Ascending aorta (tissue), 2 donors: ENCODE measurements around the gene MTSS2. TPM values are rescaled to one million over a fixed set of nuclear protein-coding genes. Genes with fewer than 3 reads are reported as not detected.
A peak's percentile ranks its signal among the peaks of the same experiment; 100 is the strongest.

Source experiments
- DNase-seq, 2 donors: peaks; one replicate each; pipeline ENCODE4 v3.0.0-alpha.2; 2019; ENCODE audit warnings: low spot score in 2 of 2
- H3K27ac ChIP-seq, 2 donors: fragments of 200-600 bp; sonication (generic); one replicate each; pipeline ENCODE4 v1.5.1; 2016 to 2017; ENCODE audit warnings: mild to moderate bottlenecking in 1 of 2
- H3K27me3 ChIP-seq: fragments of 200-600 bp; sonication (generic); one replicate; pipeline ENCODE4 v1.5.1; 2017
- H3K36me3 ChIP-seq, 2 donors: fragments of 200-600 bp; sonication (generic); one replicate each; pipeline ENCODE4 v1.5.1; 2016
- H3K4me1 ChIP-seq, 2 donors: fragments of 200-600 bp; sonication (generic); one replicate each; pipeline ENCODE4 v1.5.1; 2016 to 2017; ENCODE audit warnings: mild to moderate bottlenecking in 1 of 2
- H3K4me3 ChIP-seq, 2 donors: fragments of 200-600 bp; sonication (generic); one replicate each; pipeline ENCODE4 v1.5.1; 2016 to 2017; ENCODE audit warnings: mild to moderate bottlenecking in 1 of 2
- H3K9me3 ChIP-seq, 2 donors: fragments of 200-600 bp; sonication (generic); one replicate each; pipeline ENCODE4 v1.5.1; 2016
- intact Hi-C: fragments of 100-400 bp; cut with DNase I; formaldehyde crosslinking; loops from one replicate; pipeline ENCODE4 v1.15.1; 2023
- total RNA-seq: library from RNA; depleted of rRNA; stranded (reverse); fragments of >200 nt; gene quantifications from one replicate; pipeline ENCODE4 v1.1.0, GENCODE V29; 2016
- TF ChIP-seq, protein P1 (sequence below), 3 experiments: fragments of 200-600 bp in 2 of 3; fragments of 450-650 bp in 1 of 3; sonication (generic) in 2 of 3; IDR thresholded peaks; one replicate each; pipeline ENCODE4 v1.5.1; 2016 to 2019; ENCODE audit warnings: antibody characterized with exemption in 3 of 3, mild to moderate bottlenecking in 1 of 3, moderate library complexity in 1 of 3

Gene MTSS2
- total RNA-seq, 1 donor from 2014 or later: 98.6 TPM

DNA sequence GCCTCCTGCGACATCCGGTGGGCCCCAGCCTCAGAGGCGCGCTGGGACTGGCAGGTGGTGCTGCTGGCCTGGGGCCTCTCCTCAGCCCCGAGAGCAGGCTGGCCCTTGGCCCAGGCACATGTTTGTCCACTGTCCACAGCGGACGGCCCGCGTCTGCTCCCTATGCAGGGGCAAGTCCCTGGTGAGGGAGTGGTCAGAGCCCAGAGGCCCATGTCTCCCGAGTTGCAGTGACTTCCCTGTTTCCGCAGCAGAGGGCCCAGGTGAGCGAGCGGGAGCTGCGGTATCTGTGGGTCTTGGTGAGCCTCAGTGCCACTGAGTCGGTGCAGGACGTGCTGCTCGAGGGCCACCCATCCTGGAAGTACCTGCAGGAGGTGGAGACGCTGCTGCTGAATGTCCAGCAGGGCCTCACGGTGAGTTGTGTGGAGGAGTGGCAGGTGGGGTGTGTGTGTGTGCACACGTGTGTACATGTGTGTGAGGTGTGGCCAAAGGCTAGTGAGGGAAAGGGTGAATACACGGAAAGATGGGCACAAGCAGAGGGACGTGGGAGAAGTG lies 29.1 kb downstream of the MTSS2 start:
- H3K36me3 ChIP-seq: peaks cover 3 to 4% of the 10 kb centered on the region in 2 donors

DNA sequence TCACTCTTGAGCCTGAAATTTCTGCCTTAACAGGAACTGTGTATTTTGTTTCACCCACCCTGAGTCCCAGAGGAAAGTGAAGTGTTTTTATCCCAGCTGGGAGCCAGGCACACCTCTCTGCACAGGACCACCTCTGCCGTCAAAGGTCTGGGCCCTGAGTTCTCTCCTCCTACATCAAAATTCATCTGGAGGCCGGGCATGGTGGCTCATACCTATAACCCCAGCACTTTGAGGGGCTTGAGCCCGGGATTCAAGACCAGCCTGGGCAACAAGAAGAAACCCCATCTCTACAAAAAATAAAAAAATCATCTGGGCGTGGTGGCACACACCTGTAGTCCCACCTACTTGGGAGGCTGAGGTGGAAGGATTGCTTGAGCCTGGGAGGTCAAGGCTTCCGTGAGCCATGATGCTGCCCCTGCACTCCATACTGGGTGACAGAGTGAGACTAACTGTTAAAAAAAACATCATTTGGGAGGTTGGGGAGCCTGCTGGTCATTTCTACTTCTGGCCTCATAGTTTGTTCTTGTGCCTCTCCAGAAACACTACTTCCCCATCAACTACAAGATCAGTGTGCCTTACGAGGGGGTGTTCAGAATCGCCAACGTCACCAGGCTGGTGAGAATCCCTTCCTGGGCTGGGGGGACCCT lies 29.7 kb downstream of the MTSS2 start:
- Histone ChIP-seq H3K9me3 (no peaks in the 10 kb centered on the region), H3K36me3 (peaks cover 3 to 4% of the 10 kb centered on the region in 2 donors), H3K4me3 (no peak overlapping the region), H3K27me3 (no peaks in the 10 kb centered on the region), H3K27ac (no peak overlapping the region), H3K4me1 (peaks cover 0 to 4% of the 10 kb centered on the region in 2 donors)
- intact Hi-C loops: loop anchor here (10.0 kb wide), 1 partner anchor 271 kb away; no protein-coding TSS in a partner anchor
- TF ChIP-seq, protein P1, sequence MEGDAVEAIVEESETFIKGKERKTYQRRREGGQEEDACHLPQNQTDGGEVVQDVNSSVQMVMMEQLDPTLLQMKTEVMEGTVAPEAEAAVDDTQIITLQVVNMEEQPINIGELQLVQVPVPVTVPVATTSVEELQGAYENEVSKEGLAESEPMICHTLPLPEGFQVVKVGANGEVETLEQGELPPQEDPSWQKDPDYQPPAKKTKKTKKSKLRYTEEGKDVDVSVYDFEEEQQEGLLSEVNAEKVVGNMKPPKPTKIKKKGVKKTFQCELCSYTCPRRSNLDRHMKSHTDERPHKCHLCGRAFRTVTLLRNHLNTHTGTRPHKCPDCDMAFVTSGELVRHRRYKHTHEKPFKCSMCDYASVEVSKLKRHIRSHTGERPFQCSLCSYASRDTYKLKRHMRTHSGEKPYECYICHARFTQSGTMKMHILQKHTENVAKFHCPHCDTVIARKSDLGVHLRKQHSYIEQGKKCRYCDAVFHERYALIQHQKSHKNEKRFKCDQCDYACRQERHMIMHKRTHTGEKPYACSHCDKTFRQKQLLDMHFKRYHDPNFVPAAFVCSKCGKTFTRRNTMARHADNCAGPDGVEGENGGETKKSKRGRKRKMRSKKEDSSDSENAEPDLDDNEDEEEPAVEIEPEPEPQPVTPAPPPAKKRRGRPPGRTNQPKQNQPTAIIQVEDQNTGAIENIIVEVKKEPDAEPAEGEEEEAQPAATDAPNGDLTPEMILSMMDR (IDR thresholded peaks at IDR 0.05): no peak
- DNase-seq: peak in 1 of 2 donors; percentile 51

More for the DNA sequence above, 29.1 kb downstream of the MTSS2 start:
- Histone ChIP-seq H3K27me3 (no peaks in the 10 kb centered on the region), H3K4me3 (no peak overlapping the region), H3K27ac (no peak overlapping the region), H3K9me3 (no peaks in the 10 kb centered on the region), H3K4me1 (peaks cover 0 to 4% of the 10 kb centered on the region in 2 donors)
- TF ChIP-seq, protein P1 (IDR thresholded peaks at IDR 0.05): no peak
- intact Hi-C loops: loop anchor here (10.0 kb wide), 1 partner anchor 272 kb away; no protein-coding TSS in a partner anchor
- no peak for DNase-seq

DNA sequence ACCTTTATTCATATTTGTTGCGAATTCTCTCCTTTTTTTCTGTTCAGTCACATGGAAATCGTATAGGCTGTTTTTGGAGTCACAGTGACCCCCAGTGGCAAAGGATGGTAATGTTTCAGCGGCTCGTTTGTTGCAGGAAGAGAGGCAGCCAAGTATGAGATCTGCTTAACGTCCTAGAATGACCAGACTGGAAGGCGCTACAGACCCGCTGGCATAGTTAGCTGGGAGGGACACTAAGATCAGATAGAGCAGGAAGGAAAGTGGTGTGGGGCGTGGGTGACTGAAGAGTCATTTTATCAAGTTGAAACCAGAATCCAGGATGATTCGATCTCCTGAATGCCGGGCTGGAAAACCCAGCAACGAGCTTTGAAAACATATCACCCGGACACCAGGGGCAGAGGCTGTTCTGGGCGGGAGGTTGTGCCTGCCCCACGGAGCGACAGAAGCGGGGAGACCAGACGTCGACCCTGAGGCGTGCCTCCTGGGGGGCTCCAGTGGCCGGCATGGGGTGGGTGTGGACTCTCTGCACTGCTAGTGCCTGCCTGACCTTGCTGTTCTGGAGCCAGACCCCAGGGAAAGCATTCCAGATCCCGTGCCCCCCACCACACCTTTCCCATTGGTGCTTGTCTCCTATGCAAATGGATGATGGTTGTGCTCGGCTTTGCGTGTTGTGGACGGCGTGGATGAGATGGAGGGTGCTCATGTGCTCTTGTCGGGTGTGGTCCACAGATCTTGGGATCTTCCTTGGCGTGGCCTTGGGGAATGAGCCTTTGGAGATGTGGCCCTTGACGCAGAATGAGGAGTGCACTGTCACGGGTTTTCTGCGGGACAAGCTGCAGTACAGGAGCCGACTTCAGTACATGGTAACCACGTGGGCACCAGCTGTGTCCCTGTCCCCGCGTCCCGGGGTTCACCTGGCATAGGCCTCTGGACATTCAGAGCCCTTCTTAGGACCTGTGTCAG lies 31.8 kb downstream of the MTSS2 start:
- intact Hi-C loops: loop anchor here (1.0 to 10.0 kb wide), 2 partner anchors 125 to 269 kb away; no protein-coding TSS in a partner anchor
- Histone ChIP-seq H3K27ac (peak overlapping the region; percentile 12 to 41), H3K4me3 (peak overlapping the region in 1 of 2 donors; percentile 40), H3K27me3 (no peaks in the 10 kb centered on the region), H3K36me3 (peaks cover 3 to 4% of the 10 kb centered on the region in 2 donors), H3K4me1 (peaks cover 0 to 4% of the 10 kb centered on the region in 2 donors), H3K9me3 (no peaks in the 10 kb centered on the region)
- peak in 1 of 2 donors; percentile 93 for DNase-seq
- TF ChIP-seq, protein P1 (IDR thresholded peaks at IDR 0.05): peak; percentile 80 to 94 (median 92)

DNA sequence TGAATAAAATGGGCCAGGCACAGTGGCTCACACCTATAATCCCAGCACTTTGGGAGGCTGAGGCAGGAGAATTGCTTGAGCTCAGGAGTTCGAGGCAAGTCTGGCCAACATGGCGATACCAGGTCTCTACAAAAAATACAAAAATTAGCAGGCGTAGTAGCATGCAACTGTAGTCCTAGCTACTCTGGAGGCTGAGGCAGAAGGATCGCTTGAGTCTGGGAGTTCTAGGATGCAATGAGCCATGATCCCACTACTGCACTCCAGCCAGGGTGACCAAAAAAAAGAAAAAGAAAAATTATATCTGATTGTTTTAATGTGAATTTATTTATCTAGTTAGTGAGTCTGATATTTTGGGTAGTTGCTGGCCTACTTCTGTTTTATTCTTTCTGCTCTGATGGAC lies 32.4 kb downstream of the MTSS2 start:
- Histone ChIP-seq H3K4me3 (no peak overlapping the region), H3K9me3 (no peaks in the 10 kb centered on the region), H3K27me3 (no peaks in the 10 kb centered on the region), H3K4me1 (peaks cover 0 to 7% of the 10 kb centered on the region in 2 donors), H3K36me3 (peaks cover 3 to 4% of the 10 kb centered on the region in 2 donors), H3K27ac (peak overlapping the region in 1 of 2 donors; percentile 29)
- intact Hi-C loops: loop anchor here (1.0 to 10.0 kb wide), 2 partner anchors 124 to 269 kb away; no protein-coding TSS in a partner anchor
- TF ChIP-seq, protein P1 (IDR thresholded peaks at IDR 0.05): no peak
- DNase-seq: peak in 1 of 2 donors; percentile 55

DNA sequence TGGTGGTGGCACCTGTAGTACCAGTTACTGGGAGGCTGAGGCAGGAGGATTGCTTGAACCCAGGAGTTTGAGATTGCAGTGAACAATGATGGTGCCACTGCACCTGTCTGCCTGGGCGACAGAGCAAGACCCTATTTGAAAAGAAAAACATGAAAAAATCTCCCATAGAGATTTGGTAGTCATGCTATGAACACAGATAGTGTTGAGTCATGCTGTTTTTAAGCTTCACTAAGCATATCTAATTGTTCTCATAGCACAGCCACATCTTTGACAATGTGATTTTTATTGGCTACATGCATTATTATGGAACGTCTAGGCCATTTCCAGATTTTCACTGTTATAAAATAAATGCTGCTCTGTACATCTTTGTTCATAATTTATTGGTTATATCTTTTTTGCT lies 33.5 kb downstream of the MTSS2 start:
- TF ChIP-seq, protein P1 (IDR thresholded peaks at IDR 0.05): no peak
- DNase-seq: peak in 1 of 2 donors; percentile 38
- Histone ChIP-seq H3K27me3 (no peaks in the 10 kb centered on the region), H3K4me3 (no peak overlapping the region), H3K27ac (no peak overlapping the region), H3K9me3 (no peaks in the 10 kb centered on the region), H3K36me3 (peaks cover 3 to 4% of the 10 kb centered on the region in 2 donors), H3K4me1 (peaks cover 1 to 13% of the 10 kb centered on the region in 2 donors)
- intact Hi-C loops: loop anchor here (10.0 kb wide), 1 partner anchor 268 kb away; no protein-coding TSS in a partner anchor
